Pancreas (tissue), 10 donors: ENCODE results near the gene FRMD4A. TPM values are rescaled to one million over a fixed set of nuclear protein-coding genes. Genes with fewer than 3 reads are reported as not detected.

Experiments
- ATAC-seq, 4 donors: fragments of 200-7000 bp; cut with Tn5 transposase; one replicate each; pipeline versions ENCODE4 v1.8.0 to v1.9.1; 2020; ENCODE audit warnings: mild to moderate bottlenecking in 4 of 4, moderate library complexity in 4 of 4
- DNase-seq, 6 donors: peaks; one replicate each; pipeline ENCODE4 v3.0.0-alpha.2; 2020
- FAIRE-seq: peaks from 2 replicates; lab custom pipeline; 2012; peaks lifted over from hg19 to GRCh38; lab: Jason Lieb, UNC
- H3K27ac ChIP-seq, 4 donors: fragments of 200-600 bp; sonication (generic); 1 replicate in 3 of 4; 2 replicates in 1 of 4; pipeline versions ENCODE4 v1.5.0 to v1.8.0; 2020
- H3K27me3 ChIP-seq, 4 donors: fragments of 200-600 bp; one replicate each; pipeline ENCODE4 v1.8.0; 2021
- H3K36me3 ChIP-seq, 3 donors: fragments of 200-600 bp; sonication (generic) in 1 of 3; one replicate each; pipeline versions ENCODE4 v1.5.0 to v1.8.0; 2020 to 2021
- H3K4me1 ChIP-seq, 3 donors: fragments of 200-600 bp; one replicate each; pipeline ENCODE4 v1.8.0; 2021
- H3K4me3 ChIP-seq, 4 donors: fragments of 200-600 bp; sonication (generic) in 2 of 4; one replicate each; pipeline versions ENCODE4 v1.5.0 to v1.8.0; 2020 to 2021
- H3K9me3 ChIP-seq, 4 donors: fragments of 200-600 bp; one replicate each; pipeline ENCODE4 v1.8.0; 2021
- CTCF ChIP-seq, 4 donors: fragments of 200-600 bp; sonication (generic) in 3 of 4; IDR thresholded peaks; one replicate each; pipeline versions ENCODE4 v1.5.0 to v1.8.0; 2021; ENCODE audit warnings: antibody characterized with exemption in 4 of 4
- WGBS, 2 donors: extraction: QIAGEN DNeasy Blood & Tissue Kit; methylation state at CpG; one replicate each; pipeline ENCODE4 v1.1.7; 2013; 5-methylcytosine and 5-hydroxymethylcytosine counted together
- intact Hi-C, 3 donors: fragments of 100-400 bp; cut with DNase I; formaldehyde crosslinking; loops; one replicate each; pipeline versions ENCODE4 v1.11.1 to v1.14.2; 2022
- polyA plus RNA-seq, 2 donors: library from polyadenylated mRNA; stranded (reverse); fragments of 200-250 nt; gene quantifications; one replicate each; pipeline ENCODE4 v1.2.3, GENCODE V29; 2013
- total RNA-seq, 6 donors: library from RNA; stranded (reverse); fragmentation: NEBNext Ultra II Directional in 4 of 6; extraction: Animal tissue kit (Norgen Biotek cat#: 25700) in 4 of 6; gene quantifications; one replicate each; pipeline versions ENCODE4 v1.2.1 to v1.2.4, GENCODE V29; 2021 to 2023
- donor health status: healthy with polysubstance abuse.
- donor health status: DM: no; HTN: no; CAD: no; lungs with moderate emphysema.
- donor health status: DM: no; HTN: no; CAD: no.
- donor health status: control.
- donor health status: control.
- donor health status: Bipolar disorder and iron deficiency.
- donor health status: DM: yes; HTN: yes; CAD: no.
- donor health status: DM: no; HTN: no; CAD: no.
- donor health status: DM: no; HTN: no; CAD: no.
- donor health status: DM: yes; HTN: yes; CAD: no.

FRMD4A gene
- total and polyA plus RNA-seq, 8 donors = 13.5 to 27.5 (median 18.7) TPM

GRCh38 chr10:13724484-13724883 lies 606.2 kb downstream of the FRMD4A start:
- Histone ChIP-seq H3K9me3 (no peaks in the 10 kb centered on the region), H3K4me1 (peaks cover 0 to 7% (median 0%) of the 10 kb centered on the region in 3 donors), H3K36me3 (no peaks in the 10 kb centered on the region), H3K27me3 (no peaks in the 10 kb centered on the region), H3K4me3 (no peak overlapping the region), H3K27ac (no peak overlapping the region)
- FAIRE-seq (no peak), ATAC-seq (peak in 2 of 4 donors; percentile 42), DNase-seq (no peak)
- 57 to 59% methylated on average over 10 of the region's 10 CpGs for WGBS, 2 donors
- no peak for TF ChIP-seq CTCF (IDR thresholded peaks at IDR 0.05)
- intact Hi-C loops = no loop called here

GRCh38 chr10:13722747-13723653 lies 607.7 kb downstream of the FRMD4A start:
- no peak overlapping the region for H3K4me3 ChIP-seq
- DNase-seq (no peak), ATAC-seq (no peak), FAIRE-seq (no peak)
- intact Hi-C loops = no loop called here
- no peaks in the 10 kb centered on the region for H3K9me3 ChIP-seq
- 83 to 97% methylated on average over 4 of the region's 4 CpGs for WGBS, 2 donors
- no peak for TF ChIP-seq CTCF (IDR thresholded peaks at IDR 0.05)
- H3K36me3 ChIP-seq = no peaks in the 10 kb centered on the region
- peaks cover 0 to 20% (median 11%) of the 10 kb centered on the region in 3 donors for H3K4me1 ChIP-seq
- H3K27me3 ChIP-seq = no peaks in the 10 kb centered on the region
- no peak overlapping the region for H3K27ac ChIP-seq

- FAIRE-seq (no peak), DNase-seq (no peak), ATAC-seq (no peak)
- Histone ChIP-seq H3K9me3 (no peaks in the 10 kb centered on the region), H3K27ac (no peak overlapping the region), H3K4me1 (peaks cover 0 to 20% (median 15%) of the 10 kb centered on the region in 3 donors), H3K4me3 (no peak overlapping the region), H3K36me3 (no peaks in the 10 kb centered on the region), H3K27me3 (no peaks in the 10 kb centered on the region)
- TF ChIP-seq CTCF (IDR thresholded peaks at IDR 0.05) = no peak
- WGBS, 2 donors = 94% methylated on average over 7 of the region's 7 CpGs
- intact Hi-C loops = no loop called here
Observed at GRCh38 chr10:13721486-13721885, 609.2 kb downstream of the FRMD4A start.

GRCh38 chr10:13720699-13721098 lies 610.0 kb downstream of the FRMD4A start:
- TF ChIP-seq CTCF (IDR thresholded peaks at IDR 0.05) = no peak
- no peak overlapping the region for H3K27ac ChIP-seq
- no peaks in the 10 kb centered on the region for H3K36me3 ChIP-seq
- H3K9me3 ChIP-seq = no peaks in the 10 kb centered on the region
- FAIRE-seq (no peak), ATAC-seq (no peak), DNase-seq (no peak)
- no peak overlapping the region for H3K4me3 ChIP-seq
- WGBS, 2 donors = 77 to 83% methylated on average over 4 of the region's 4 CpGs
- intact Hi-C loops = no loop called here
- H3K27me3 ChIP-seq = no peaks in the 10 kb centered on the region
- peaks cover 0 to 20% (median 15%) of the 10 kb centered on the region in 3 donors for H3K4me1 ChIP-seq

- no peak for FAIRE-seq
- no peaks in the 10 kb centered on the region for H3K27me3 ChIP-seq
- H3K36me3 ChIP-seq = no peaks in the 10 kb centered on the region
- peak overlapping the region in 3 of 4 donors; percentile 74 to 84 (median 82) for H3K27ac ChIP-seq
- WGBS, 2 donors = 38 to 52% methylated on average over 5 of the region's 5 CpGs
- H3K9me3 ChIP-seq = no peaks in the 10 kb centered on the region
- peak in 3 of 4 donors; percentile 4 to 30 (median 6) for ATAC-seq
- intact Hi-C loops = no loop called here
- TF ChIP-seq CTCF (IDR thresholded peaks at IDR 0.05) = no peak
- DNase-seq = no peak
- no peak overlapping the region for H3K4me3 ChIP-seq
- H3K4me1 ChIP-seq = peaks cover 0 to 20% (median 15%) of the 10 kb centered on the region in 3 donors
Observed at GRCh38 chr10:13719425-13719824, 611.3 kb downstream of the FRMD4A start.
